DND-41 (cell line): ENCODE results near the gene NME7.

Experiments used
- ATAC-seq: fragments of 200-7000 bp; cut with Tn5 transposase; 3 replicates; pipeline ENCODE4 v1.9.1; 2021; ENCODE audit warnings: low read depth; ENCODE audit not compliant: insufficient read depth
- DNase-seq: peaks from one replicate; pipeline ENCODE4 v3.0.0-alpha.2; 2020
- H2AFZ ChIP-seq: 2 replicates; pipeline ENCODE4 v1.6.0; 2012; ENCODE audit warnings: low read depth, low read length
- H3K27ac ChIP-seq: 2 replicates; pipeline ENCODE4 v1.5.1; 2012; ENCODE audit warnings: low read length, inconsistent platforms
- H3K27me3 ChIP-seq: fragments of 200-600 bp; sonication (generic); 2 replicates; pipeline ENCODE4 v1.6.0; 2012; ENCODE audit warnings: low read length, mild to moderate bottlenecking, inconsistent platforms; ENCODE audit not compliant: insufficient read depth, poor library complexity
- H3K36me3 ChIP-seq: 2 replicates; pipeline ENCODE4 v1.5.1; 2012; ENCODE audit warnings: low read length, inconsistent platforms; ENCODE audit not compliant: insufficient read depth
- H3K4me1 ChIP-seq: 2 replicates; pipeline ENCODE4 v1.5.1; 2012; ENCODE audit warnings: mild to moderate bottlenecking, low read length; ENCODE audit not compliant: insufficient read depth
- H3K4me2 ChIP-seq: 2 replicates; pipeline ENCODE4 v1.6.0; 2012; ENCODE audit warnings: mild to moderate bottlenecking, moderate library complexity, low read length, inconsistent platforms; ENCODE audit not compliant: insufficient read depth
- H3K4me3 ChIP-seq, 2 experiments: fragments of 200-600 bp in 1 of 2; shearing (Covaris generic) in 1 of 2; 2 replicates each; pipeline ENCODE4 v1.5.1; 2012 to 2016; ENCODE audit warnings: inconsistent platforms in 2 of 2, low read length in 2 of 2, mild to moderate bottlenecking in 2 of 2, low read depth in 1 of 2, moderate library complexity in 1 of 2
- H3K79me2 ChIP-seq: 2 replicates; pipeline ENCODE4 v1.6.0; 2012; ENCODE audit warnings: low read length, inconsistent platforms; ENCODE audit not compliant: insufficient read depth
- H3K9ac ChIP-seq: 2 replicates; pipeline ENCODE4 v1.6.0; 2012; ENCODE audit warnings: low read depth, mild to moderate bottlenecking, inconsistent platforms, low read length, moderate library complexity
- H3K9me3 ChIP-seq: 2 replicates; pipeline ENCODE4 v1.5.1; 2012; ENCODE audit warnings: low read length, moderate library complexity, mild to moderate bottlenecking, inconsistent platforms; ENCODE audit not compliant: insufficient read depth, severe bottlenecking
- H4K20me1 ChIP-seq: 2 replicates; pipeline ENCODE4 v1.6.0; 2012; ENCODE audit warnings: low read length; ENCODE audit not compliant: insufficient read depth
- EZH2 ChIP-seq: IDR thresholded peaks from 3 replicates; pipeline ENCODE4 v1.6.1; 2012; ENCODE audit warnings: borderline replicate concordance, low read depth, mild to moderate bottlenecking, moderate library complexity, low read length, inconsistent platforms; ENCODE audit not compliant: severe bottlenecking
- TF ChIP-seq, protein P1 (sequence below): IDR thresholded peaks from 2 replicates; pipeline ENCODE4 v1.5.1; 2012; ENCODE audit warnings: borderline replicate concordance, low read length, moderate library complexity, mild to moderate bottlenecking; ENCODE audit not compliant: poor library complexity, severe bottlenecking; ENCODE audit errors: extremely low read depth

NME7 gene

DNA sequence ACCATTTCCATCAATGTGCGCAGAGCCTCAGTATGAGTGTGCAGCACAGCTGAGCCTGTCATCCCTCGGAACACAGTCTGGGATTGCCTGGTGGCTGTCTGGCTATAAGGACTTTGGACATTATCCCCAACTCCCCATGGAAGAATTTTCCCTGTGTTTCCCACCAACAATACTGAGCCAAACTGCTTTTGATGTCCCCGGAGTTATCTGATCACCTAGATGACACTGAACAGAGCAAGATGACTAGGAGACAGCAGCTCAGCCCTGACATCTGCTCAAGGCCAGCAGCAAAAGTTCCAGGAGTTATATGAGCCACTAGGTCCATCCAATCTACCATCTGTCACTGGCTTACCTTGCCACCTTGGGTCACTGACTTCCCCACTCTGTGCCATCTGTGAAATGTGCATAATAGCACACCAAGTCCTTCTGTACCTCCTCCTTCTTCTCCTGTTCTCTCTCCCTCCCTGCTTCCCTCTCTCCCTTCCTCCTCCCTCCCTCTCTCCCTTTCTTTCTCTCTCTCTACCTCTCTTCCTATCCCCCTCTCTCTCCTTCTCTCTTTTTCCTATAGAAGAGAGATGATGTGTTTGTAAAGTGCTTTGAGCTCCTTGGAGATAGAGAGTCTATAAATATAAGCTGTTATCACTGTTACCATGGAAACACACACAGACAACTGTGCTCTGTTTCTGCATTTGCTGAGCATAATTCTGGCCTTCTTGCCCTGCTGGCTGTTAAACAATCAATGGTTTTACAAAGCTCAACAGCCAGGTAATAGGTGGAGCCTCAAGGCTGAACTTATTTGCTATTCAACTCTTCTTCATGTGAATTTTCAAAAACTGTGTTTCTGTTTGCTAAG is 280.8 kb downstream of the NME7 start:
- no peaks in the 10 kb centered on the region for H3K36me3 ChIP-seq
- no peak overlapping the region for H3K4me2 ChIP-seq
- ATAC-seq = no peak; the same call in 2 of the 3 replicates
- H3K4me3 ChIP-seq = no peak overlapping the region
- no peaks in the 10 kb centered on the region for H3K4me1 ChIP-seq
- no peaks in the 10 kb centered on the region for H3K79me2 ChIP-seq
- no peak overlapping the region for H3K27ac ChIP-seq
- no peak overlapping the region for H3K9ac ChIP-seq
- H4K20me1 ChIP-seq = no peaks in the 10 kb centered on the region
- DNase-seq = no peak
- H3K27me3 ChIP-seq = peaks cover 3% of the 10 kb centered on the region
- no peak overlapping the region for H2AFZ ChIP-seq
- H3K9me3 ChIP-seq = no peaks in the 10 kb centered on the region
- TF ChIP-seq, protein P1, sequence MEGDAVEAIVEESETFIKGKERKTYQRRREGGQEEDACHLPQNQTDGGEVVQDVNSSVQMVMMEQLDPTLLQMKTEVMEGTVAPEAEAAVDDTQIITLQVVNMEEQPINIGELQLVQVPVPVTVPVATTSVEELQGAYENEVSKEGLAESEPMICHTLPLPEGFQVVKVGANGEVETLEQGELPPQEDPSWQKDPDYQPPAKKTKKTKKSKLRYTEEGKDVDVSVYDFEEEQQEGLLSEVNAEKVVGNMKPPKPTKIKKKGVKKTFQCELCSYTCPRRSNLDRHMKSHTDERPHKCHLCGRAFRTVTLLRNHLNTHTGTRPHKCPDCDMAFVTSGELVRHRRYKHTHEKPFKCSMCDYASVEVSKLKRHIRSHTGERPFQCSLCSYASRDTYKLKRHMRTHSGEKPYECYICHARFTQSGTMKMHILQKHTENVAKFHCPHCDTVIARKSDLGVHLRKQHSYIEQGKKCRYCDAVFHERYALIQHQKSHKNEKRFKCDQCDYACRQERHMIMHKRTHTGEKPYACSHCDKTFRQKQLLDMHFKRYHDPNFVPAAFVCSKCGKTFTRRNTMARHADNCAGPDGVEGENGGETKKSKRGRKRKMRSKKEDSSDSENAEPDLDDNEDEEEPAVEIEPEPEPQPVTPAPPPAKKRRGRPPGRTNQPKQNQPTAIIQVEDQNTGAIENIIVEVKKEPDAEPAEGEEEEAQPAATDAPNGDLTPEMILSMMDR = no peak

DNA sequence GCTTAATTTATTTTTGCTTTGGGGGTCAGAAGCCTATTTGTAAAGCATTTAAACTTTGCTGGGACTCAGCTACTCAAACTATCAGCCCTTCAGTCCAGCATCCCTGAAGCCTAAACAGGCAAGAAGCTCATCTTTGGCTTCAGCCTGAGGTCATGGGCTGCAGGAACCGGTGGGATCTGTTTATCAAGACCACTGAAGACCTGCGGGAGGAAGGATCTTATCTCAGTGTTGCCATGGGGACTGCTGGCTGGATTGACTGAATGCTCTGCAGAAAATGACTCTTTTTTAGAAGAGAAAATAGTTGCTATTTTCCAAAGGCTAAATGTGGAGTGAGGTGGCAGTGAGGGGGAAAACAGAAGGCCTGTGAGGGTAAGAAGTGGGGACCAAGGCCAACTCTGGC is 281.7 kb downstream of the NME7 start:
- Histone ChIP-seq H3K27ac (no peak overlapping the region), H3K4me2 (no peak overlapping the region), H3K4me3 (no peak overlapping the region), H3K9ac (no peak overlapping the region), H4K20me1 (no peaks in the 10 kb centered on the region), H3K4me1 (no peaks in the 10 kb centered on the region), H3K79me2 (no peaks in the 10 kb centered on the region), H3K27me3 (no peaks in the 10 kb centered on the region), H3K9me3 (no peaks in the 10 kb centered on the region), H3K36me3 (no peaks in the 10 kb centered on the region), H2AFZ (no peak overlapping the region)
- DNase-seq (no peak), ATAC-seq (no peak)
- TF ChIP-seq EZH2 = no peak
- TF ChIP-seq, protein P1 = no peak
